ENCODE data around the gene SPDYC. TPM values are rescaled to one million over a fixed set of nuclear protein-coding genes. Genes with fewer than 3 reads are reported as not detected.

Gene SPDYC
- polyA plus RNA-seq, 3 donors: 0.64 TPM; not detected in 2

DNA sequence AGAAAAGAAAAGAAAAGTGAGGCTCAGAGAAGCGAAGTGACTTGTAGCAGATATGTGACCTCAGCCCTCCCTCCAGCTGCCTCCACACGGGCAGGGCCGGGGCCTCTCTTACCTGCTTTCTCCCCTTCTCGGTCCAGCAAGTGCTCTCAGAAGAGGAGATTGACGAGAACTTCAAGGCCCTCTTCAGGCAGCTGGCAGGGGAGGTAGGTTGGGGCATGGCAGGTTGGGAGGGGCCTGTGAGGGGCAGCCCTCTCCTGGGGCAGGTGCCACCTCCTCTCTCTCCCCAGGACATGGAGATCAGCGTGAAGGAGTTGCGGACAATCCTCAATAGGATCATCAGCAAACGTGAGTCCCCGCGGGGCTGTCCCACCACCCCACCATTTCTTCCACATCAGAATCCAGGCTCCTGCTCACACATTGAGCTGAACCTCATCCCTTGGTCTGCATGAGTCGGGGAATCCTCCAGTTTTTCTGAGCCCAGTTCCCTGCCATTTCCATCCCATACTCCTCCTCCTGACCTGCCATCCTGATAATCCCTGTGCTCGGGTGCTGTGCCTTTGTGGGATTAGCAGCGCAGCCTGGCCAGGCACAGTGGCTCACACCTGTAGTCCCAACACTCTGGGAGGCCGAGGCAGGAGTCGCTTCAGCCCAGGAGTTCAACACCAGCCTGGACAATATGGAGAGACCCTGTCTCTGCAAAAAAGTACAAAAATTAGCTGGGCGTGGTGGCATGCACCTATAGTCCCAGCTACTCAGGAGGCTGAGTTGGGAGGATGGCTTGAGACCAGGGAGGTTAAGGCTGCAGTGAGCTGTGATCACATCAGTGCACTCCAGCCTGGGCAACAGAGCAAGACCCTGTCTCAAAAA, 38.1 kb downstream of the SPDYC start:
- Mint-ChIP-seq H3K27ac (peak overlapping the region in 6 of 7 donors; percentile 32 to 88 (median 52)), H3K36me3 (peaks cover 67 to 88% of the 10 kb centered on the region in 2 donors)
- H3K9ac ChIP-seq (ENCODE audit: insufficient read depth, low read length, poor library complexity, severe bottlenecking): peak overlapping the region; percentile 40

More for the DNA sequence above, 38.1 kb downstream of the SPDYC start:
- Histone ChIP-seq H3K4me3 (replicated peaks in 1 of 3; ENCODE audit: low read depth in 2 of 3, low read length in 3 of 3) (no peak overlapping the region), H3K27ac (ENCODE audit: low read depth in 1 of 2, low read length in 2 of 2) (peak overlapping the region; percentile 31 to 51), H4K20me1 (ENCODE audit: insufficient read depth, low read length) (peaks cover 24% of the 10 kb centered on the region), H3K36me3 (replicated peaks in 1 of 2; ENCODE audit: control insufficient read depth in 1 of 2, insufficient read depth in 2 of 2, low read length in 2 of 2) (peaks cover 73 to 90% of the 10 kb centered on the region in 2 donors), H3K79me2 (ENCODE audit: insufficient read depth, low read length) (no peaks in the 10 kb centered on the region), H3K9me3 (replicated peaks in 1 of 2; ENCODE audit: control insufficient read depth in 1 of 2, insufficient read depth in 1 of 2, low read length in 2 of 2) (no peaks in the 10 kb centered on the region), H3K27me3 (ENCODE audit: control insufficient read depth in 2 of 2, insufficient read depth in 2 of 2, low read length in 2 of 2) (no peaks in the 10 kb centered on the region), H3K4me2 (replicated peaks; ENCODE audit: extremely low read depth, low read length, poor library complexity, severe bottlenecking) (peak overlapping the region; percentile 13), H2AFZ (ENCODE audit: insufficient read depth, low read depth, low read length, poor library complexity, severe bottlenecking) (no peak overlapping the region), H3K4me1 (ENCODE audit: control insufficient read depth in 1 of 2, insufficient read depth in 2 of 2, low read length in 2 of 2) (peaks cover 14 to 22% of the 10 kb centered on the region in 2 donors)
- TF ChIP-seq, protein P1, sequence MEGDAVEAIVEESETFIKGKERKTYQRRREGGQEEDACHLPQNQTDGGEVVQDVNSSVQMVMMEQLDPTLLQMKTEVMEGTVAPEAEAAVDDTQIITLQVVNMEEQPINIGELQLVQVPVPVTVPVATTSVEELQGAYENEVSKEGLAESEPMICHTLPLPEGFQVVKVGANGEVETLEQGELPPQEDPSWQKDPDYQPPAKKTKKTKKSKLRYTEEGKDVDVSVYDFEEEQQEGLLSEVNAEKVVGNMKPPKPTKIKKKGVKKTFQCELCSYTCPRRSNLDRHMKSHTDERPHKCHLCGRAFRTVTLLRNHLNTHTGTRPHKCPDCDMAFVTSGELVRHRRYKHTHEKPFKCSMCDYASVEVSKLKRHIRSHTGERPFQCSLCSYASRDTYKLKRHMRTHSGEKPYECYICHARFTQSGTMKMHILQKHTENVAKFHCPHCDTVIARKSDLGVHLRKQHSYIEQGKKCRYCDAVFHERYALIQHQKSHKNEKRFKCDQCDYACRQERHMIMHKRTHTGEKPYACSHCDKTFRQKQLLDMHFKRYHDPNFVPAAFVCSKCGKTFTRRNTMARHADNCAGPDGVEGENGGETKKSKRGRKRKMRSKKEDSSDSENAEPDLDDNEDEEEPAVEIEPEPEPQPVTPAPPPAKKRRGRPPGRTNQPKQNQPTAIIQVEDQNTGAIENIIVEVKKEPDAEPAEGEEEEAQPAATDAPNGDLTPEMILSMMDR (IDR thresholded peaks at IDR 0.05): no peak
- Mint-ChIP-seq H3K27me3 (ENCODE audit: low read depth in 3 of 3) (no peaks in the 10 kb centered on the region), H3K4me3 (no peak overlapping the region), H3K4me1 (peaks cover 28% of the 10 kb centered on the region), H3K9me3 (peaks cover 0 to 3% (median 0%) of the 10 kb centered on the region in 7 donors)
- no peak for DNase-seq
- intact Hi-C loops (cut with micrococcal nuclease): loop anchor here (5.0 to 10.0 kb wide), 3 partner anchors 44 to 107 kb away; partner anchors contain the start of gene CDC42EP2 (in 1 of the 2)
- WGBS (ENCODE audit: insufficient coverage): 97% methylated on average over 11 of the region's 16 CpGs
